ENCODE measurements around the gene CAPZB.

The CAPZB gene

GRCh38 chr1:19496527-19496874, 11.2 kb upstream of the CAPZB start:
- no peak for DNase-seq

GRCh38 chr1:19495799-19496526, 10.6 kb upstream of the CAPZB start:
- DNase-seq, result no peak

GRCh38 chr1:19495000-19495656, 9.8 kb upstream of the CAPZB start:
- DNase-seq, result no peak

- DNase-seq, result no peak
Observed at GRCh38 chr1:19493547-19493946, 8.2 kb upstream of the CAPZB start.

GRCh38 chr1:19489996-19490395, 4.7 kb upstream of the CAPZB start:
- DNase-seq, result no peak

GRCh38 chr1:19488136-19488535, 2.8 kb upstream of the CAPZB start:
- DNase-seq, result no peak

GRCh38 chr1:19484798-19485361, 459 bp downstream of the CAPZB start:
- DNase-seq, result no peak

GRCh38 chr1:19484338-19484797, 971 bp downstream of the CAPZB start:
- no peak for DNase-seq

- no peak for DNase-seq
Observed at GRCh38 chr1:19483691-19484090, 1.6 kb downstream of the CAPZB start.

- no peak for DNase-seq
Observed at GRCh38 chr1:19483261-19483660, 2.1 kb downstream of the CAPZB start.

GRCh38 chr1:19481826-19482398, 3.4 kb downstream of the CAPZB start:
- DNase-seq, result no peak

- no peak for DNase-seq
Observed at GRCh38 chr1:19480282-19480681, 5.1 kb downstream of the CAPZB start.

GRCh38 chr1:19479351-19480120, 5.8 kb downstream of the CAPZB start:
- no peak for DNase-seq

- no peak for DNase-seq
Observed at GRCh38 chr1:19478322-19478721, 7.0 kb downstream of the CAPZB start.

GRCh38 chr1:19477284-19478249, 7.8 kb downstream of the CAPZB start:
- DNase-seq, result no peak

GRCh38 chr1:19476450-19477190, 8.7 kb downstream of the CAPZB start:
- no peak for DNase-seq

- no peak for DNase-seq
Observed at GRCh38 chr1:19475296-19475695, 10.0 kb downstream of the CAPZB start.

- no peak for DNase-seq
Observed at GRCh38 chr1:19472174-19472573, 13.2 kb downstream of the CAPZB start.

- no peak for DNase-seq
Observed at GRCh38 chr1:19469004-19469403, 16.3 kb downstream of the CAPZB start.

GRCh38 chr1:19468397-19468956, 16.9 kb downstream of the CAPZB start:
- DNase-seq, result no peak

Data from stimulated activated CD4-positive, alpha-beta T cell treated with anti-CD3 and anti-CD28 coated beads, Interleukin-2, amount 100 ng/mL, for 48 hours (primary cell).